ENCODE measurements around the gene SLC17A3. TPM values are rescaled to one million over a fixed set of nuclear protein-coding genes. Genes with fewer than 3 reads are reported as not detected.

The SLC17A3 gene
- total RNA-seq, 1 experiment from 2014 or later = not detected

DNA sequence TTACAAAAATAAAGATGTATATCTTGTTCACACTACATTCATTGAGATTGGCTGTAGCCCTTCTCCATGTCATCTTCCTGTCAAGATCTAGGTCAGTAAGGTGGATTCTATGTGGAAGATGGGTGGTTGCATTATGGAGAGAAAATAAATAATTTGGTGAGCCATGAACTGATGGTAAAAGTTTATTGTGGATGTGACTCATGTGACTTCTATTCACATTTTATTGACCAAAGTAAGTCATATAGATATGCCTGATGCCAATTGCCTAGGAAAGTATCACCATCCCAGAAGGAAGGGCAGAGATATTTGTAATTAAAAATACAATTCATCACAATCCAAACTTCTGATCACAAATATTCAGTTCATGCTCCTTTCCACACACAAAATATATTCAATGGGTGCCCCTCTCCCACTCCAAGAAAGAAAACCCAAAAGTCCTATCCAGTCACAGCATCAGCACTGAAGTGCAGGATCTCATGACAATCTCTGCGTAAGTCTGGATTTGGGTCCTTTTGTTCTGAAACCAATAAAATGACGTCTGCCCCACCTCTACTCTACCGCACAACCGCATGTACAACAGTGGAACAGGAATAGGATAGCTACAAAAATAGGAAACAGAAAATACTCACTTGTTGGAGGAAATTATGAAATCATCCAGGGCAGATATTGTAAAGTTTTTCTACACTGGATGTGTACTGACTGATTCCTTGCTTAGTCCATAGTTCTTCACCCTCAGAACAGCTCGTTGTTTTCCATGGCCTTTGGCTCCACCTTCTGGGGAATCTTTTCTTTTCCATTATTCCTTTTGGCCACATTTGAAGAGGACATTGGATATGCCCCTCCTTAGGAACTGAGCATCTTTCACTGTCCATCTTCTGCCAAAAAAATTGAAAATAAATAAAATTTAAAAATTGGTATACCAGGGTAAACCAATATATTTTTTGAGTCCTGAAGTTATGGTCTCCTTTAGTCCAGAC is 16.1 kb upstream of the SLC17A3 start:
- peak; percentile 45 for DNase-seq (ENCODE audit: low spot score)

DNA sequence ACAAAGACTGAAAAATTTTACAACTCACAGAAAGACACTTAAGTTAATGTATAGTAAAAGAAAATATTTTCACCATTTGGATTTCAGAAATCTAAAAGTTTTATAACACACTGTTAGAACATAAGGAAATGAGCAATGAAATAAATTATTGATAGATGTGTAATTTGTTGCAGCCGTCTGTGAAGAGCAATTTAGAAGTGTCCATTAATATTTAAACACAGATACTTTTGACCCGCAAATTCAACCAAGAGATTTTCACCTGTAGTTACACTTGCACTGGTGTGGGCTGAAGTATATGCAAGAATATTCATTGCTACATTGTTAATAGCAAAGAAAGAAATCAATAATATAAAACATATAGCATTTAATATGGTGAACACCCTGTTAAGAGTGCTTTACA is 14.6 kb upstream of the SLC17A3 start:
- DNase-seq (ENCODE audit: low spot score) = no peak

DNA sequence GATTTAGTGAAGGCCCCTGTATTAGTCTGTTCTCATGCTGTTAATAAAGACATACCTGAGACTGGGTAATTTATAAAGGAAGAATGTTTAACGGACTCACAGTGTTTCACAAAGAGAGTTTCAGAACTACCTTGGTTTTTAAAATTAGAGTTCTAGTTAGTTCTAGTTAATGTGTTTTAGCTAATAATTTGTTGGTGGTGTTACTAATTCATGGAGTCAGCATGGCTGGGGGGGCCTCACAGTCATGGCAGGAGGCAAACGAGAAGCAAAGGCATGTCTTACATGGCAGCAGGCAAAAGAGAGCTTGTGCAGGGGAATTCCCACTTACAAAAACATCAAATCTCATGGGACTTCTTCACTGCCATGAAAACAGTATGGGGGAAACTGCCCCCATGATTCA is 12.0 kb upstream of the SLC17A3 start:
- DNase-seq (ENCODE audit: low spot score) = no peak

DNA sequence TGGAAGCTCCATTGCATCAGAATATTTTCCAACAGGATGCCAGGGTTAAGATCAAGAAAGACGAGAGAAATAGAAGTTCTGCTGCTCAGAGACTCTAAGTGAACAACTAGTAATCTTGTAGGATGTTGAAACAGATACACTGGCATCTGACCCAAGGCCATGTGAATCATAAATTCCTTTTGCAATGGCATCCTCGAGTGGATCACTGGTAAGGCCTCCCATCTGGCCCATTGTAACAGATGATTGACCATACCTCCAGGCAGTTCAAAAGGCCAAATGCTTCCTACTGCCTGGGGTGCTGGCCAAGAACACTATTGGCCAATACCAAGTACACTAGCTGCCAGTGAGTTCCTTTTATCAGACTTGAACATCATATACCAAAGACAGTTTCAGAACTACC is 9.9 kb upstream of the SLC17A3 start:
- peak; percentile 61 for DNase-seq (ENCODE audit: low spot score)

DNA sequence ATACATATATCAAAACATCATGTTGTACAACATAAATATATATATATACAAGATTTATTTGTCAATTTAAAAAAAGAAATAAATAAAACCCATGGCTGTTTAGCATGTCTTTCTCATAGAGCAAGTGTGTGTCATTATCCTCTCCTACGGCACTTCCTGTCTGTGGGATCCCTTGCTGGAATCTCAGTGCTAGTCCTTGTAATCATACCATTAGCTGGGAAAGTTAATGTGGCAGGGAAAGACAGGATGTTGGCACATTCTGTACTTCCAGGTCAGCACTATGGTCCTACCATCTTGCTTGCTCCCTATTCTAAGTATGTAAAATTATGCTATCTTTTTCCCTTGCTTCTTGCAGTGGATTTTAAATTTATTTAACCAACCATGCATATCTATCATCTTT is 9.5 kb upstream of the SLC17A3 start:
- peak; percentile 39 for DNase-seq (ENCODE audit: low spot score)

DNA sequence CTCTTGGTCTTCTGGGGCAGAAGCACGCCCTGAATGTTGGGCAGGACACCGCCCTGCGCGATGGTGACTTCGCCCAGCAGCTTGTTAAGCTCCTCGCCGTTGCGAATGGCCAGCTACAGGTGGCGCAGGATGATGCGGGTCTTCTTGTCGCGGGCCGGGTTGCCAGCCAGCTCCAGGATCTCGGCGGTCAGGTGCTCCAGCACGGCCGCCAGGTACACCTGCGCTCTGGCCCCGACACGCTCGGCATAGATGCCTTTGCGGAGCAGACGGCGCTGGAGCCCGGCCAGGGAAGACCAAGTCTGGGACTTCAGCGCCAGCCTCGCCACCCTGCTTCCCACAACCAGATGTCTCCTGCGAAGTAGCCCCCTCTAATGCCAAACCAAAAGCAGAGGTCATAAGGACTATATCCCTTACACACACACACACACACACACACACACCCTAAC is 8.0 kb upstream of the SLC17A3 start:
- no peak for DNase-seq (ENCODE audit: low spot score)

DNA sequence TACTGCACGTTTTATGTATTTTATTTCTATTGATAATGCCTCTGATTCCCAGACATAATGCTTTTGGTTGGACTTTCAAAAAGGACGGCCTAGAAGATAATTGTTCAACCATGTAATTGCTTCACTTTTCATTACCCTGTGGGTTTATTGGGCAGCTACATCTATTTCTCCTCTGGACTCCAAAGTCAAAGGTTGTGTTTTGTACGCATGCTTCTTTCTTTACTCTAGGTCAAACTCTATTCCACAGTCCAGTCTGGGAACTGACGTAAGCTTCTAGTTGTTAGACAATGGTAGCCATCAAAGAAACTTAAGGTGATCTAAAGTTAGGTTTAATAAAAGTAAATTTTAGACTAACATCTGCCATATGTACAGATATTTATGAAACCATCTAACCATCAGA is 6.6 kb upstream of the SLC17A3 start:
- DNase-seq (ENCODE audit: low spot score) = no peak

DNA sequence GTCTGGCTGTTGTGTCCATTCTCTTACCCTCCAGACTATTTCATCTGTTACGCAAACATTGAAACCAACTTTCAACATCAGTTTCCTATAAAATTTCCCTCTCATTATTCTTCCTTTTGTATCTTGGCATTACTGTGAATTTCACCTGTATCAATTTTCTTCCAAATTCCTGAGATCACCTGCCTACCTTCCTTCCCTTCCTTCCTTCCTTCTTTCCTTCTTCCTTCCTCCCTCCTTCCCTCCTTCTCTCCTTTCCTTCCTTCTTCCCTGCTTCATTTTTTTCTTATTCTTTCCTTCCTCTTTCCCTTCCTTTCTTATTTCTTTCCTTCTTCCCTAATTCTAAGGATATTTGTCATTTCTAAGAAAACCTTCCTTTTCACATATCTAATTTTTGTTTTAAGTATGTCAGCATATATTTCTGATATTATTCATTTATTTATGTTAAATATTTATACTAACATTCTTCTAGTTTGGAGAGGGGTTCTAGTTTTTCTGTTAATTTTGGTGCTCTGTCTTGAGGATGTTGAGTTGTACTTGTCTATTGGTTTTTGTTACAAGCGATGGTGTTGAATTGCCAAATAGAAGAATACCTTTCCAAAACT is 4.8 kb upstream of the SLC17A3 start:
- no peak for DNase-seq (ENCODE audit: low spot score)

DNA sequence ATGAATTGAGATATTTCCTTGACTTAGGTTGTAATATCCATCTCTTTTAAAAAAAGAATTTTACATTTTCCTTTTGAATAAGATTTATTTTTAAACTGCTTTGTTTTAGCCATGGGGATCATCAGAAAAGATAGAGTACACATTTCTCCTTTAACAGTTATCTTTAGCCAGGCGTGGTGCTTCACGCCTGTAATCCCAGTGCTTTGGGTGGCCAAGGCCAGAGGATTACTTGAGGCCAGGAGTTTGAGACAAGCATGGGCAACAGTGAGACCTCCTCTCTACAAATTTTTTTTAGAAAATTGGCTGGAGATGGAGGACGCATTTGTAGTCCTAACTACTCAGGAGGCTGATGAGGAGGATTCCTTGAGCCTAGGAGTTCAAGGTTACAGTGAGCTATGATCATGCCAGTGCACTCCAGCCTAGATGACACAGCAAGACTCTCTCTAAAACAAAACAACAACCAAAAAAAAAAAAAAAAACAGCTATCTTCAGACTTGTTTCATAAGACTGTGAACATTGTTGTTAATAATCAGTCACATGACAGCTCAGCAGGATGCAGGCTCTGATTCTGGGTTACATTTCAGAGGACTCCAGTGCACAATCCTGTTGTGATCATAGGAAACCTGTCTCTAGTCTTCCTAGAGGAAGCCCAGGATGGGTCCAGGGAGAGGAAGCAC is 2.0 kb upstream of the SLC17A3 start:
- no peak for DNase-seq (ENCODE audit: low spot score)

DNA sequence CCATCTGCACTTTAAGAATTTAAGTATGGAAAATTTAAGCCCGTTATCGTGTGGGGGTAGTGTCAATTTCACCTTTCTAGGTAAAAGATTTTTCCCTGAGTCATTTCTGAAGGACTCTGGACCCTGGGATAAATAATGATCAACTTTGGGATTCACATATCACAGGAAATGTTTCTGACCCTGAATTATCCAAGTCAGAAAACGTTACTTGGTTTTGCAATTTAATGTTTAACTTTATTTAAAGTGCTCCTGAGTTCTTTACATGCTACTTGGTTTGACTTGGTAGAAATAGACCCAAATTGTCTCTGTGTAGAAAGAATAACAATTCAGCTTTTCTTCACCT is 1.5 kb upstream of the SLC17A3 start:
- no peak for DNase-seq (ENCODE audit: low spot score)

DNA sequence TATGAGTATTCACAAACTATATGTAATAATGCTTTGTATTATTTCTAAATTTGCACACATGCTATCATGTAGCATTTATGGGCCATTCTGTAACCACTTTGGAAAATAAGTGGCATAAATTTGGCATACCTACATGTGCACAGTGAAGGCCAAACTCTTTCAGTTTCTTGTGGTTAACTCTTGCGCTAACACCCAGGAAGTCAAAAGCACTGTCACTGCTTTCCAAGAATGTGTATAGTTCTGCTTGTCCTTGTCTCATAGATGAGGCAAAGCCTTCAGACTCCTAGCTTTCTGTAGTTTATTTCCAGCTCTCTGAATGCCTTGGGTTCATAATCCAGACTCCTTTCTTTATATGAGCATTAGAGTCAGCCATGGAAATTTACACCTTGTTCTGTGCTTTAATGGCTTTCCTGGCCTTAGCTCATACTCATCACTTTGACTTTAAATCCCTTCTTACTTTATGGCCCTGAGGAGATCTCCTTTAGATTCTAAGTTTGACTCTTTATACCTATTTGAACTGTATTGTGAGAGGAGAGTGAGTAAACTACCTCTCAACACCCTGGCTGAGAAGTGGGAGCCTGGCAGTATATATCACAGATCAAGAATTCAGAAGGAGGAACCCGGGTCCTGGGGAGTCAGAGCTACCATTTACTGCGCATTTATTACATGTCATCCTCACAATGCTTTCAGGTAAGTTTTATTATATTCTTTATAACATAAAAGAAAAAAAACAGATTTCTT is 949 bp upstream of the SLC17A3 start:
- no peak for DNase-seq (ENCODE audit: low spot score)

DNA sequence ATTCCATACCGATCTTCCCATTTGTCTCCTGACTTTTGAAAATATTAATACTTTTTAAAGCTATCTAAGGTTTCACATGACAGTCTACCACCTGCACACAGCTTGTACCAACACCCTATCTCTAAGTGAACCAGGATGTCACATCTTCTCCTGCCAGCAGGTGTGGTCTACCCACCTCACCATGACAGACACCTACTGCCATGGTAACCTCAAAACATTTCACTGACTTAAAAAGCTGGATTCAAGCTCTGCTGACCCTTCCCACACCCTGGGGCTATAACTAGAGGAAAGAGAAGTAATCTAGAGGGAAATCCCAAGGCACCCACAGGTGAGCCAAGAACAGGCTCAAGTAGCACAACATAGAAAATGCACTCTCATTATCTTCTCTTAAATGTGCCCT is 1.2 kb downstream of the SLC17A3 start:
- no peak for DNase-seq (ENCODE audit: low spot score)

DNA sequence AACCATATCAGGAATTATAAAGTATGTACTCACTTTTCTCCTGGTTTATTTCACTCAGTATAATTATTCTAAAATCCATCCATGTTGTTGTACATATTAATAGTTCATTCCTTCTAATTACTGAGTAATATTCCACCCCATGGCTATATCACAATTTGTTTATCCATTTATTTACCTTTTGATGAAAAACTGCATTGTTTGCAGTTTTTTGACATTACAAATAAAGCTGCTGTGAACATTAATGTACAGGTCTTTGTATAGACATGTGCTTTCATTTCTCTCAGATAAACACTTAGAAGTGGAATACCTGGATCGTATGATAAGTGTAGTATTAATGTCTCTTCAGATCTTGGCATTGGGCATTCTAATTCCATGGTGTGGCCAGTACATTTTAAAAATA is 4.2 kb downstream of the SLC17A3 start:
- DNase-seq (ENCODE audit: low spot score) = no peak

DNA sequence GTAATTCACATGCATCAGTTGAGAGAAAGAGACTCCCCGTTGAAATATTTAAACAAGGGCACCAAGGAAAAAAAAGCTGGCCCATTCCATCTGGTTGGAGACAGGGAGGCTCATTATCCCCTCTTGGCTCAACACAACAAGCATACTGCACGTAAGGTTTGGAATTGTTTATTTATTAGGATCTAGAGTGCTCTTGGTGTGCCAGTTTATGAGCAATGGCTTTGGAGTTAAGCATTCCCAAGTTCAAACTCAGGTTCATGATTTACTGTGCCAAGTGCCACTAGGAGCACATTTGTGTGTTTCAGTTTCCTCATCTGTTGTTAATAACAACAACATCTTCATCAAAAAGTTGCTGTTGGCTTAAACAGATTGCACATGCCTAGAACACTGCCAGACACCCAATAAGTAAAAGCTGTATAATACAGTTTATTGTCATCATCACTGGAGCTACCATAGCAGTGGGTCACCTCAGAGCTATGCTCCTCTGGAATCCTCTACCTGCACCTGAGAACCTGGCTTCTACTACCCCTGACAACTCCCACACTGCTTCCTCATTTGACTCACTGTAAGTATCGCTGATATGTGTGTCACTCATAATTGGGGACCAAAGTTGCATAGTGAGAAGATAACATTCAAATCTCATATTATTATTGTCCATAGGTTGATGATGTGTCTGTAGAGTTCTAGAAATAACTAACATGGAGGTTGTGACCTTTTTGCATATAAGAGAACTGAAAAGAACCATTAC is 5.4 kb downstream of the SLC17A3 start:
- DNase-seq (ENCODE audit: low spot score) = no peak

DNA sequence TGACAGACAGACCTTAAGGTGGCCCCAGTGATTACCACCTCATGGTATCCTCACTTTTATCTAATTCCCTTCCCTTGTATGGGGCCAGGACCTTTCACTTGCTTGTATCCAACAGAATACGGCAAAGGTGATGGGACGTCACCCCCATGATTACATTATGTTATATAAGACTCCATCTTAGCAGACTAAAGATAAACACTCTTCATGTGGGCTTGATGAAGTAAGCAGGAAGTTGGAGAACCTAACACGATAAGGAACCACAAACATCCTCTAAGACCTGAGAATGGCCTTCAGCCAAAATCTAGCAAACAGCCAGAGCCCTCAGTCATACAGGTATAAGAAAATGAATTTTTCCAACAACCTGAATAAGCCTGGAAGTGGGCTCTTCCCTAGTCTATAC is 8.0 kb downstream of the SLC17A3 start:
- peak; percentile 15 for DNase-seq (ENCODE audit: low spot score)

DNA sequence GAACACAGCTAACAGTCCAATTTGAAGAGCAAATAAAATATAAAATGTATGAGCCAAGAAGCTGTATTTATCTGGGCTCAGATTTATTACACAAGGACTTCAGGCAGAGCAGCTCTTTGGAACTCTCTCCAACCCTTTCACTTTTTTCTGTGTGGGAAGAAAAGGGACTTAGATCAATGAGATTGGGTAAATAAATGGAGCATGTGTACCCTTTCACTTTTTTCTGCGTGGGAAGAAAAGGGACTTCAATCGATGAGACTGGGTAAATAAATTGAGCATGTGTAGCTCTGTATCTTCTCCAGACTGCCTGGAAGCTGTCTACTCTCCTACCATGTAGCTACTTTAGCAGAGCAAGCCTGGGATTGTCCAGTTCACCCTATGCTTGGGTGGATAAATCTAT is 10.7 kb downstream of the SLC17A3 start:
- DNase-seq (ENCODE audit: low spot score) = no peak

DNA sequence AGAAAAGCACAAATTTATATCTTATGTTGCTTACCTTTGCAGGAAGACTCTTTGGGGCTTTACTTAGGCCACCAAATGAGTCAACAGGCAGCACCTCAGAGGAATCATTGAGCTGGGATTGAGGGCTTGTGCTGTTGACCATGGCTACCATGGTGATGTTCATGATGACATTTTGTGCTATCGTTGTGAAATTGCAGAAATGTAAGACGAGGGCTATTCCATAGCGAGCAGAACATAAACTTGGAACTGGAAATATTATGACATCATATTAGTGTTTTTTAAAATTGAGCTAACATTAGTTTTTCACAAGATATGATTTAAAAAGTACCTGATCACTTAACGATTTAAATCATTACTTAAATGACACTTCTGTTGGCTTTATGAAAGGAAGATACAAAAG is 11.8 kb downstream of the SLC17A3 start:
- DNase-seq (ENCODE audit: low spot score) = no peak

DNA sequence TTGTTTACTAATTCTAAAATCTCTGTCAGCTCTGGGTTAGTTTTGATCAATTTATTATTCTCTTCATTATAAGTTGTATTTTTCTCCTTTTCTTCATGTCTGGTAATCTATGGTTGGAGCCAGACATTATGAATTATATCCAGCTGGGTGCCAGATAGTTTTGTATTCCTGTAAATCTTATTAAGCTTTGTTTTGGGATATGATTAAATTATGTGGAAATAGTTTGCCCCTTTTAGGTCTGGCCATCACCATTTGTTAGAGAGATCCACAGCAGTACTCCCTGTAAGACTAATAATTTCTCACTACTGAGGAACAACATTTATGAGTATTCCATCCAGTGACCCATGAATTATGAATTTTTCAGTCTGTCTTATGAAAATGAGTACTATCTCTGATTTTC is 21.3 kb downstream of the SLC17A3 start:
- no peak for DNase-seq (ENCODE audit: low spot score)

DNA sequence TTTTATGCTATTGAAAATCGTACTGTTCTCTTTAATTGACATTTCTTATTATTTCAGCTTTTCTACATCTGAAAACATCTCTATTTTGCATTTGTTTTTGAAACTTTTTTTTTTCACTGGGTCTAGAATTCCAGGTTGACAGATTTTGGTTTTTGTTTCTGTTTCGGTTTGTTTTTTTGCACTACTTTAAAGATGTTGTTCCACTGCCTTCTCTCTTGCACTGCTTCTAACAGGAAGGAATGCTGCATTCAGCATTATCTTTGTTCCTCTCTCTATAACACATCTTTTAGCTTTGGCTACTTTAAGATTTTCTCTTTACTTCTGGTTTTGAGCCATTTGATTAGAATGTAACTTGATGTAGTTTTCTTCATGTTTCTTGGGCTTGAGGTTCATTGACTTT is 22.1 kb downstream of the SLC17A3 start:
- DNase-seq (ENCODE audit: low spot score) = no peak

DNA sequence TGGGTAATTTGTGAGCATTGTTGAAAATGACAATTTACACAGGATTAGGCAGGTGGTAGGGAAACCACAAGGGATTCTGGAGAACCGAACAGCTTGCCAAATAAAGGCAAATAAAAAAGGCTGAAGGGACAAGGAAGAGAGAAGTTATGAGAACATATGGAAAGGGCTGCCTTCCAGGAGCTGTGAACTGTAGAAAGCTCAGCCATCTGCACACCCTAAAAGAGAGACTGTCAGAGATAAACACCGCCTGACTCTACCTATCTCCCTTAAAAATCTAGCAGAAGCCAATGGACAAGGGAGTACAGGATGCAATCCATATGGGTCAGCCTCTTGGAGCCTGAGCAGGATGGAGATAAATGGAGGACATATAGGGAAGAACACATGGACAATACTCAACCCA is 29.5 kb downstream of the SLC17A3 start:
- no peak for DNase-seq (ENCODE audit: low spot score)

DNA sequence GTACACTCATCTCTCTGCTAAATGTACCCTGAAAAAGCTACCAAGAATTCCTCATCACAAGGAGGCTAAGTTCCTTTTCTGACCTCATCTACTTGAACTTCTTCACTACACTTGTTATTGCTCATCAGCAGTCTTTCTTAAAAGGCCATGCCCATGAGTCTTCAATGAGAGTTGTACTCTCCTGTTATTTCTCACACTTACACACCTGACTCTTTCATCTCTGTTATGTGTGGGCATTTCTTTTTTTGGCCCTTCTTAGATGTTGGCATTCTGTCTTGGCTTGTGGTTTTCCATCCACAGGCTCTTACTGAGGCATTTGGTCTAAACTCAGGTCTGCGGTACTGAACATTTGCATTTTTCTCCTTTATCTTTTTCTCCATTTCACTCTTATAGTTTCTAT is 31.5 kb downstream of the SLC17A3 start:
- DNase-seq (ENCODE audit: low spot score) = no peak

Data from A172 (cell line).